ENCODE results near the gene KLHL7. TPM values are rescaled to one million over a fixed set of nuclear protein-coding genes. Genes with fewer than 3 reads are reported as not detected.

Gene KLHL7
- total RNA-seq, 2 donors from 2014 or later = 37.5 to 54.6 TPM

GRCh38 chr7:23061327-23061726, 44.3 kb upstream of the KLHL7 start:
- no peak overlapping the region for H3K9ac ChIP-seq (ENCODE audit: extremely low read depth, low read length, poor library complexity, severe bottlenecking)
- no peaks in the 10 kb centered on the region for H3K4me1 ChIP-seq (ENCODE audit: control insufficient read depth, insufficient read depth, low read length)
- DNase-seq = no peak
- Mint-ChIP-seq H3K27ac (no peak overlapping the region), H3K36me3 (ENCODE audit: low read depth) (no peaks in the 10 kb centered on the region), H3K4me3 (no peak overlapping the region), H3K4me1 (peaks cover 11% of the 10 kb centered on the region), H3K27me3 (ENCODE audit: insufficient read depth) (peaks cover 7% of the 10 kb centered on the region), H3K9me3 (no peaks in the 10 kb centered on the region)
- WGBS, 2 experiments (ENCODE audit: insufficient coverage in 1 of 2, insufficient read length in 1 of 2) = 91 to 94% methylated on average over 3 to 5 of the region's 6 CpGs
- no peaks in the 10 kb centered on the region for H3K36me3 ChIP-seq (ENCODE audit: control insufficient read depth, insufficient read depth, low read length)
- no peak overlapping the region for H3K27ac ChIP-seq (ENCODE audit: low read depth, low read length)
- H3K9me3 ChIP-seq (ENCODE audit: control insufficient read depth, low read length) = no peaks in the 10 kb centered on the region
- no peak overlapping the region for H3K4me3 ChIP-seq (ENCODE audit: low read length)
- no peak for TF ChIP-seq CTCF (conservative IDR thresholded peaks at IDR 0.05)
- H3K27me3 ChIP-seq (ENCODE audit: control insufficient read depth, insufficient read depth, low read length, poor library complexity, severe bottlenecking) = no peaks in the 10 kb centered on the region

DNA sequence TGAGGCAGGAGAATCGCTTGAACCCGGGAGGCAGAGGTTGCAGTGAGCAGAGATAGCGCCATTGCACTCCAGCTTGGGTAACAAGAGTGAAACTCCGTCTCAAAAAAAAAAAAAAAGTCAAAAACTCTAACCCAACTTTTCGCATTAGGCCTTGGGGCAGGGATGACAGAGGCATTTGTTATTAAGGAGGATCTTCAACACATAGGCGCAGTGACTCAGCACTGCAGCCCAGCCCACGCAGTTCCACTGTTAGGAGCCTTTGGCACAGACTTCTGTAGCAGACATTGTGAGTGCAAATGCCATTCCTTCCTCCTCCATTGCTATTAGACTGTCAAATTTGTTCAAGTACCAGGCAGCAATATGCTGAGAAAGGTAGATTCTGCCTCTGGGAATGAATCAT, 43.1 kb upstream of the KLHL7 start:
- no peaks in the 10 kb centered on the region for H3K4me1 ChIP-seq (ENCODE audit: control insufficient read depth, insufficient read depth, low read length)
- no peak overlapping the region for H3K4me3 ChIP-seq (ENCODE audit: low read length)
- no peak overlapping the region for H3K27ac Mint-ChIP-seq
- no peaks in the 10 kb centered on the region for H3K36me3 Mint-ChIP-seq (ENCODE audit: low read depth)
- H3K4me1 Mint-ChIP-seq = peaks cover 18% of the 10 kb centered on the region
- H3K27ac ChIP-seq (ENCODE audit: low read depth, low read length) = no peak overlapping the region
- H3K36me3 ChIP-seq (ENCODE audit: control insufficient read depth, insufficient read depth, low read length) = no peaks in the 10 kb centered on the region
- no peaks in the 10 kb centered on the region for H3K9me3 Mint-ChIP-seq
- no peak for DNase-seq
- H3K27me3 Mint-ChIP-seq (ENCODE audit: insufficient read depth) = peaks cover 7% of the 10 kb centered on the region
- no peak overlapping the region for H3K4me3 Mint-ChIP-seq
- no peaks in the 10 kb centered on the region for H3K27me3 ChIP-seq (ENCODE audit: control insufficient read depth, insufficient read depth, low read length, poor library complexity, severe bottlenecking)
- H3K9me3 ChIP-seq (ENCODE audit: control insufficient read depth, low read length) = no peaks in the 10 kb centered on the region
- 93 to 95% methylated on average over 2 to 7 of the region's 7 CpGs for WGBS, 2 experiments (ENCODE audit: insufficient coverage in 1 of 2, insufficient read length in 1 of 2)
- no peak overlapping the region for H3K9ac ChIP-seq (ENCODE audit: extremely low read depth, low read length, poor library complexity, severe bottlenecking)
- no peak for TF ChIP-seq CTCF (conservative IDR thresholded peaks at IDR 0.05)

GRCh38 chr7:23065974-23066373, 39.6 kb upstream of the KLHL7 start:
- WGBS, 2 experiments (ENCODE audit: insufficient coverage in 1 of 2, insufficient read length in 1 of 2) = 71 to 98% methylated on average over 1 of the region's 1 CpG
- Mint-ChIP-seq H3K4me1 (peaks cover 16% of the 10 kb centered on the region), H3K4me3 (no peak overlapping the region), H3K27ac (no peak overlapping the region), H3K36me3 (ENCODE audit: low read depth) (no peaks in the 10 kb centered on the region), H3K27me3 (ENCODE audit: insufficient read depth) (peaks cover 7% of the 10 kb centered on the region), H3K9me3 (no peaks in the 10 kb centered on the region)
- Histone ChIP-seq H3K4me3 (ENCODE audit: low read length) (no peak overlapping the region), H3K9ac (ENCODE audit: extremely low read depth, low read length, poor library complexity, severe bottlenecking) (no peak overlapping the region), H3K9me3 (ENCODE audit: control insufficient read depth, low read length) (no peaks in the 10 kb centered on the region), H3K36me3 (ENCODE audit: control insufficient read depth, insufficient read depth, low read length) (no peaks in the 10 kb centered on the region), H3K27ac (ENCODE audit: low read depth, low read length) (no peak overlapping the region), H3K4me1 (ENCODE audit: control insufficient read depth, insufficient read depth, low read length) (no peaks in the 10 kb centered on the region), H3K27me3 (ENCODE audit: control insufficient read depth, insufficient read depth, low read length, poor library complexity, severe bottlenecking) (no peaks in the 10 kb centered on the region)
- no peak for DNase-seq
- no peak for TF ChIP-seq CTCF (conservative IDR thresholded peaks at IDR 0.05)

Data from endodermal cell (in vitro differentiated cells).